Testis (tissue), 2 donors: ENCODE results near the gene SOX21.

Experiments
- POLR2A ChIP-seq: fragments of 450-650 bp; IDR thresholded peaks from one replicate; pipeline ENCODE4 v1.6.1; 2017; ENCODE audit warnings: antibody characterized with exemption, mild to moderate bottlenecking, moderate library complexity
- TF ChIP-seq, protein P1 (sequence below), 3 experiments: fragments of 450-650 bp in 2 of 3; fragments of 200-600 bp in 1 of 3; sonication (generic) in 1 of 3; IDR thresholded peaks; one replicate each; pipeline ENCODE4 v1.5.1; 2016 to 2019; ENCODE audit warnings: antibody characterized with exemption in 3 of 3, mild to moderate bottlenecking in 2 of 3, moderate library complexity in 1 of 3

DNA sequence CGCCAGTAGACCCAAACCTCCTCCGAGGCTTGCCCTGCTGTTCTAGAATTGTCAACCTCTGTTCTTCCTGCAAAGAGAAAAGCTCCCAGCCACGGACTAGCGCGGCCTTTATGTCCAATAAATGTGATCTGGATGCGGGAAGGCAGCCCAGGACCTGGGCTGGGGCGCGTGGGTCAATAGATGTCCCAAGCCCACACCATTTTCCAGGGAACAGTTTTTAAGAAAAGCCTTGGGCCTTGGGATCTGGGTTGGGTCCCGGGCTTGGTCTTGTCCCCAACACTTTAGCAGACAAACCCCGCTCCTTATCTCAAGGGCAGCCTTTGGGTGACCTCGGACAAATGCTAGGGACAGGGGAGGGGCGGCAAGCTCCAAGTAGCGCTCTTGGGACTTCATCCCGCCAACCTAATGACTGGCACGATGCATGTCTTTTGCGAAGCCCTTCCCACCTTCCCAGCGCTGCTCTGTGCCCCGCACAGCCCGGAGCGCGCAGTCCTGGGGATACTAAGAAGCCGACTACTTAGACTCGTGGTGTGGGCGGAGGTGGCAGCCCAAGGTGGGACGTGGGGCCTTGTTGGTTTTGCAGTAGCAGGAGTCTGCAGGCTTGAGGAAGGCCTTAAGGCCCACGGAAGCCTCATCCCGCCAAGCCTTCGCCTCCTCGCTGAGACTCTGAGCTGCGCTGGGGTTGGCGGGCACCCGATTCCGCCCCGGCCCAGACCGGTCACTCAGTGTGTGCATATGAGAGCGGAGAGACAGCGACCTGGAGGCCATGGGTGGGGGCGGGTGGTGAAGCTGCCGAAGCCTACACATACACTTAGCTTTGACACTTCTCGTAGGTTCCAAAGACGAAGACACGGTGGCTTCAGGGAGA is 10.8 kb downstream of the SOX21 start:
- TF ChIP-seq, protein P1, sequence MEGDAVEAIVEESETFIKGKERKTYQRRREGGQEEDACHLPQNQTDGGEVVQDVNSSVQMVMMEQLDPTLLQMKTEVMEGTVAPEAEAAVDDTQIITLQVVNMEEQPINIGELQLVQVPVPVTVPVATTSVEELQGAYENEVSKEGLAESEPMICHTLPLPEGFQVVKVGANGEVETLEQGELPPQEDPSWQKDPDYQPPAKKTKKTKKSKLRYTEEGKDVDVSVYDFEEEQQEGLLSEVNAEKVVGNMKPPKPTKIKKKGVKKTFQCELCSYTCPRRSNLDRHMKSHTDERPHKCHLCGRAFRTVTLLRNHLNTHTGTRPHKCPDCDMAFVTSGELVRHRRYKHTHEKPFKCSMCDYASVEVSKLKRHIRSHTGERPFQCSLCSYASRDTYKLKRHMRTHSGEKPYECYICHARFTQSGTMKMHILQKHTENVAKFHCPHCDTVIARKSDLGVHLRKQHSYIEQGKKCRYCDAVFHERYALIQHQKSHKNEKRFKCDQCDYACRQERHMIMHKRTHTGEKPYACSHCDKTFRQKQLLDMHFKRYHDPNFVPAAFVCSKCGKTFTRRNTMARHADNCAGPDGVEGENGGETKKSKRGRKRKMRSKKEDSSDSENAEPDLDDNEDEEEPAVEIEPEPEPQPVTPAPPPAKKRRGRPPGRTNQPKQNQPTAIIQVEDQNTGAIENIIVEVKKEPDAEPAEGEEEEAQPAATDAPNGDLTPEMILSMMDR (IDR thresholded peaks at IDR 0.05), result no peak
- no peak for TF ChIP-seq POLR2A
